HG02759 (cell line): ENCODE measurements around the gene SKIL.

ENCODE experiments used
- ATAC-seq: cut with Tn5 transposase; IDR thresholded peaks from one replicate; pipeline ENCODE4 v1.9.1; 2021; ENCODE audit warnings: mild to moderate bottlenecking, moderate library complexity; ENCODE audit not compliant: unreplicated experiment

SKIL gene

DNA sequence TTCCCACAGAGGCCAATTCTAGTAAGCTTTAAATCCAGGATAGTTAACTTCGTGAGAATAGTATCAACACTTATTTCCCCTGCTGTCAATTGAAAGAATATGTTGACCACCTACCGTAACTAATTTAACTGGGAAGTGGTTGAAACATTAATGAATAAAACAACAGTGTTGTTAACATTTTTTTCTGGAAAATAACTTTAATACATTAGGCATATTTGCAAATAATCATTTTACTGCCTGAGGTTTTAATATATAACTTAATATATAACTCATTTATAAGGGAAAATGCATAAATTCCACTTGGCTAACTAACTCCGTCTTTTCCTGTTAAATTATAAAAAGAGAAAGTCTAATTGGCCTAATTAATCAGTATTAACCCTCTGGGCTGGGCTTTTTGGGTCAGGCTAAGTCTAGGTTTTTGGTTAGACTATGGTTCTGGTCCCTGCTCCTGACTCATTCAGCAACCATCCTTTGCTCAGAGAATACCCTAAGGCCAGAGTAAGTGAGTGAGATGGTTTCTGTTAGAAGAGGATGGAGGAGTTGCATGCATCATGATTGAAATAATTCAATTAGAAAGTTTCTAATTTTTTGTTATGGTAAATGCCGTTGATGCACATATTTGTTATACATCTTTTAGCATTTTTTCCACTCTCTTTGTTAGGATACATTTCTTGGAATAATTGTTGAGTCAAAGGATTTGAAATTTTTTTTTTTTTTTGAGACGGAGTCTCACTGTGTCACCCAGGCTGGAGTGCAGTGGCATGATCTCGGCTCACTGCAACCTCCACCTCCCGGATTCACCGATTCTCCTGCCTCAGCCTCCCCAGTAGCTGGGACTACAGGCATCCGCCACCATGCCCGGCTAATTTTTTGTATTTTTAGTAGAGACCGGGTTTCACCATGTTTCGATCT is 10.8 kb upstream of the SKIL start:
- peak; percentile 56 for ATAC-seq

DNA sequence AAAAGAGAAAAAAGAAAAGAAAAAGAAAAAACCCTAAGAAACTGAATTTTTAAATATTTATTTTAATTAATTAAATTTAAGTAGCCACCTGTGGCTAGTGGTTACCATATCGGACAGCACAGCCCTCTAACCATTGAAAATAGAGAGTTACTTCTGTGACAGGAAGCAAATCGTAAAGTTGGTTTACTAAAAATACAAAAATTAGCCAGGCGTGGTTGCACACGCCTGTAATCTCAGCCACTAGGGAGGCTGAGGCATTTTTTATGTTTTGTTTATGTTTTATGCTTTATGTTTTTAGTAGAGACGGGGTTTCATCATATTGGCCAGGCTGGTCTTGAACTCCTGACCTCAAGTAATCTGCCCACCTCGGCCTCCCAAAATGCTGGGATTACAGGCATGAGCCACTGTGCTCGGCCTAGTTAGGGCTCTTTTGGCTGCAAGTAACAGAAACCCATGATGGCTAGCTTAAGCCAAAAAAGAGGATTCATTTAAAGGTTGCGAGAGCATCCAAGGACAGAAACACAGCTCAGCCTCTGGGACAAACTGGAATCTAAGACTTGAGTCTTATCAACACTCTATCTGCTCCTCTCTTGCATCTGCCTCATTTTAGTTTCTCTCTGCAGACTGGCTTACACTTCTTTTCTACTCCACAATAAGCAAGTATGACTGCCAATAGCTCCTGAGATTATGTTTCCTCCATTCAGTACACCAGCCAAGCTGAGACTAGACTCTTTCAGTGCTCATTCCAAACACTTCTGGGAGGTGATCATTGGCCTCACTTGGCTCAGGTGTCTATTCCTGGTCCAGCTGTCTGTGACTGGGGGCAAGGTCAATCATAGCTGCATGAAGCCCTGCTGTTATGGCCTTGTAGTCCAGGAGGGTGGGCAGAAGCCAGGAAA is 6.8 kb upstream of the SKIL start:
- ATAC-seq: peak; percentile 39

DNA sequence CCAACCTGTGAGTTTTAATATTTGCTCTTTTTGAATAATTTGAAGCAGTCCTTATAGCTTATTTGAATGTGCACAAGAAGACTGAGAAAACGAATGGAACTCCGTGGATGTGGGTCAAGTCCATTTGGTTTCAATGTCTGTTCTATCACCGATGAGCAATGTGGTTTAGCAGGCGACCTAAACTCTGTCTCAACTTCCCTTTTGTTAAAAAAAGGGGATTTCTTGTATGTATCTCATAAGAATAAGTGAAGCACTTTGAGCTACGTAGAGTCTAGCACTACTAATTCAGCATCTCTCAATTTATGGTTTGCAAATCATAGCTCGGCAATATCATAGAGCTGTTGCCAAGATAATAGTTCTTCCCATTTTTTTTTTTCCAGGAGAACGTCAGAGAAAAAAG is 4.6 kb upstream of the SKIL start:
- no peak for ATAC-seq

DNA sequence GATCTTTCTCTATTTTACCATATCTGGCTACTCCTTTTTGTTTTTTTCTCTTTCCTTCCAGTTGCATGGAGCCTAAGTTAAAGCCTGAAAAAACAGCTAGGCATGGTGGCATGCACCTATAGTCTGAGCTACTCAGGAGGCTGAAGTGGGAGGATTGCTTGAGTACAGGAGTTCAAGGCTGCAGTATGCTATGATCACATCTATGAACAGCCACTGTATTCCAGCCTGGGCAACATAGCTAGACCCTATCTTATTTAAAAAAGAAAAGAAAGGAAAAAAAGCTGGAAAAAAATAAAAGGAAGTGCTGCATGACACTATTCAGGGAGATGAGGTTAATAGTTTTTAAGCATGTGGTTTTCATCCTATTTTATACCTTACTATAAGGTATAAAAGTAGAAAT is 4.0 kb upstream of the SKIL start:
- no peak for ATAC-seq

DNA sequence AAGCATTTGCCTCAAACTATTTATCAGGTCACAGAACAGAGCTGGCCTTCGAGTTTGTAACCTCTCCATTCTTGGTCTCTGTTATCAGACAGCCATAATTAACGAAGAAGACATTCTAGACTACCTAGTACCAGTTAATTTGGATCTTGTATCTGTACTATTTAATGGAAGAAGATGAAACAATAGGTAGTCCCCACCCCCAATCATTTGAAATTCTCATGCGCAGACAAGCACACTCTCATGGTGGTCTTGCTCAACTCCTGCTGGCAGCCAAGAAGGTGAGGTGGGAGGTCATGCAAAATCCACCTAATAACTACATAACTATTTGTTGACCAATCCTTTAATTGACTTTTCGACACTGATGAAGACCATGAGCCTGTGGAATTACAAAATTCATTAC is 2.8 kb upstream of the SKIL start:
- ATAC-seq: no peak

DNA sequence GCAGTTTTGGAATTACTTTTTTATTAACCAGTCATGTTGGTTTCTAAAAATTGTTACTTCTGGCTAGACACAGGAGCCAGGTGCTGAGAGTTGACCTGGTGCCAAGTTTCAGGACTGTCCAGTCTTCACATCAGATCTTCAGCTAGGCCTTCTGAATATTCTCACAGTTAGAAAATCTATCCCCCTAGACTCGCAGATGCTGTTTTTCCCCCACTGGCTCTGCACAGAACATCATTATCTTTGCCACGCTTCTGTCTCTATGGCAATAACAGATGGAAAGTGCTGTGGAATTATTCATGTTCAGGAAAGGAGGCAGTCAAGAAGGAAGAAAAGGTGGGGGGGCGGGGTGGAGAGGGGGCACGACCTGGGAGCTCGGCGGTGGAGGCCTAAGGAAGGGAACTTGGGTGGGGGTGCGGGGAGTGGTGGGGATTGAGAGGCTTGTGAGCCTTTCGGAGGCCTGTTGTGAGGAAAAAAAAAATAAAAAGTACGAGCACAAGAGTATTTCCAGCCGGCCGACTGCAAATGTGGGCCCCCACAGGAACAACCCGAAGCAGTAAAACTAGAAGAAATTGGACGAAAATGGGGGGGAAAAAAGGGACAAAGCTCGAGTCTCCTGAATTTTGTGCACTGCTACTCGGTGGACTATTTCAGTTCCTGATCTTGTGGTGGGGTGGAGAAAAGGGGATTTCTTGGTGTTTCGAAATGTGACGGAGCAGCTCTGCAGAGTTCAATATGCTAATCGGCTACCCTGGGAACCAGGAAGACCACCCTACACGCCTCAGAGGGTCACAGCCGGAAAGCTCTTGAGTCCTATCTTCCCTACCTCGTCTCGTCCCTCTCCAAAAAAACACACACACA is 1.5 kb upstream of the SKIL start:
- peak; percentile 22 for ATAC-seq

DNA sequence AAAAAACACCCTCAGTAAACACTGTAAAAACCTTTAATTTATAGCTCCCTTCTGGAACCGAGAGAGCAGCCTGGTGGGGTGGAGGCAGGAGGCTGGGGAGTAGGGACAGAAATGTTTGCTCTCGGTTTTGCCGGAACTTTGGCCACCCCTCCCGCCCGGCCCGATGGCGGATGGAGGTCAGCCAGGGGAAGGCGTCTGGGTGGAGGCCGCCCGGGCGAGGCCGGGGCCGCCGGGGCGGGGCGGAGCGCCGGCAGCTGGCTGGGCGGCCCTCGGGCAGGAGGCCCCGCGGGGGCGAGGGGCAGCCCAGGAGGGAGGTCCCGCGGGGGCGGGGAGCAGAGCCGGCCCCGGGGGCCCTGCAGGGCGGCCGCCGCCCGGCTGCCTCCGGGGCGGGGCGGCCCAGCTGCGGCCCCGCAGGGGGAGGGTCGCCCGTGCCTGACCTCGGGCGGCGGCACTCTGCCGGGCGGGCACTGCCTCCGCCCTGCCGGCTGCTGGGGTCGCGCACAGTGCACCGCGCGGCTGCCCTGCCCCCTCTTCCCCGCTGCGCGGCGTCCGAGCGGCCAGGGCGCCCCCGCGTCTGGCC is 829 bp upstream of the SKIL start:
- ATAC-seq: peak; percentile 51

DNA sequence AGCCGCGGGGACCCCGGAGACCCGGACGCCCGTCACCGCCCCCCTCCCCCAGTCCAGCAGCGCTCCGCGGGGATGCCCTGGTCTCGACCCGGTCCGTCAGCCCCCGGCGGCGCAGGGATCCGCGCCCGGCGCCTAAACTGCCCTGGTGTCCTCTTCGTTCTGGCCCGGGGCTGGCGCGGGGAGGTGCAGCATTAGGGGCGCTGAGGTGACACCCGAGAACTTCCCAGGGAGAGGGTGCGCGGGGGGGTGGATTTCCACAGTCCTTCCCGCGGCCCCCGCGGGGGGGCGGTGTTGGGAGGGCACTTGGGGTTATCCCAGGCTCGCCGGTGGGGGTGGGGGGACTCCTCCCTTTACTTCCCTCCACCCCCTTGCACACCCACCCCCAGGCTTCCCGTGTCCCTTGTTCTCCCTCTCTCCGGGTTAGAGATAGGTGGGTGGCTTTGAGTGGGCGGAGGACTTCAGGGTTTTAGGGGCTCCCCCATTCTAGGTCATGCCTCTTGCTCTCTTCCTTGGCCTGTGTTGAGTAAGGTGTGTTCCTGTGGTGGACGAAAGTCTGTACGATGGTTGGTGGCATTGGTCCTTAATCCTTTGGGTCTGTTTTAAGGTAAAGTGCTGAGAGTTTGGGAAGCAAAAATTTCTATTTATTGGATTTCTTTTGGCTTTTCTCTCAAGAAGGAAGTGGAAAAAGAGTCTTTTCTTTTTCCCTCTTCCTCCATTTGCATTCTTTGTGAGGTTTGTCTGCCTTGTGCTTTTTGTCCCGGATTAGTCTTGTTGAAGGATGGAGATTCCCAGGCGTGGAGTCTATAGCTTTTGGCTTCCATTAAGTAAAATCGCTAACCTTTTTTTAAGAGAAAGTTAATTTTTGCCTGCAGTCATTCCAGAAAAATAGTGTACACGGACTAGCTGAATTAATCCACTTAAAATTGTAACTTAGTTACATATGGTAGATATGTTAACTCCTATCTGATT is 811 bp downstream of the SKIL start:
- ATAC-seq: peak; percentile 5

DNA sequence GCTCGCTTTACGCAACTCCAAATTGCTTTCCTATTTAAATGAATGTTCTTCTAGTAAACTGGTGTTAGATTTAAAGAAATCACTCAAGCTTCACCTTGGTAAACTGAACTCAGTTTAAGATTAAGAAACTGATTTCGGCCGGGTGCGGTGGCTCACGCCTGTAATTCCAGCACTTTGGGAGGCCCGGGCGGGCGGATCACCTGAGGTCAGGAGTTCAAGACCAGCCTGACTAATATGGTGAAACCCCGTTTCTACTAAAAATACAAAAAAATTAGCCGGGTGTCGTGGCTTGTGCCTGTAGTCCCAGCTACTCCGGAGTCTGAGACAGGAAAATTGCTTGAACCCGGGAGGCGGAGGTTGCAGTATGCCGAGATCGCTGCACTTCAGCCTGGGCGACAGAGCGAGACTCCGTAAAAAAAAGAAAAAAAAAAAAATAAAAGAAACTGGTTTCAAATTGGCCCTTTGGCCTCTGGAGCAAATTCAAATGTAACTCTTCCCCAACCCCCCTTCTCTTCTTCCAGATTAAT is 1.7 kb downstream of the SKIL start:
- ATAC-seq: no peak

DNA sequence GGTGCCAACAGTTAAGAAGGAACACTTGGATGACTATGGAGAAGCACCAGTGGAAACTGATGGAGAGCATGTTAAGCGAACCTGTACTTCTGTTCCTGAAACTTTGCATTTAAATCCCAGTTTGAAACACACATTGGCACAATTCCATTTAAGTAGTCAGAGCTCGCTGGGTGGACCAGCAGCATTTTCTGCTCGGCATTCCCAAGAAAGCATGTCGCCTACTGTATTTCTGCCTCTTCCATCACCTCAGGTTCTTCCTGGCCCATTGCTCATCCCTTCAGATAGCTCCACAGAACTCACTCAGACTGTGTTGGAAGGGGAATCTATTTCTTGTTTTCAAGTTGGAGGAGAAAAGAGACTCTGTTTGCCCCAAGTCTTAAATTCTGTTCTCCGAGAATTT is 3.0 kb downstream of the SKIL start:
- no peak for ATAC-seq

DNA sequence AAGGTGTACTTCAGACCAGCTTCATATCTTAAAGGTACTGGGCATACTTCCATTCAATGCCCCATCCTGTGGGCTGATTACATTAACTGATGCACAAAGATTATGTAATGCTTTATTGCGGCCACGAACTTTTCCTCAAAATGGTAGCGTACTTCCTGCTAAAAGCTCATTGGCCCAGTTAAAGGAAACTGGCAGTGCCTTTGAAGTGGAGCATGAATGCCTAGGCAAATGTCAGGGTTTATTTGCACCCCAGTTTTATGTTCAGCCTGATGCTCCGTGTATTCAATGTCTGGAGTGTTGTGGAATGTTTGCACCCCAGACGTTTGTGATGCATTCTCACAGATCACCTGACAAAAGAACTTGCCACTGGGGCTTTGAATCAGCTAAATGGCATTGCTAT is 3.4 kb downstream of the SKIL start:
- ATAC-seq: no peak

DNA sequence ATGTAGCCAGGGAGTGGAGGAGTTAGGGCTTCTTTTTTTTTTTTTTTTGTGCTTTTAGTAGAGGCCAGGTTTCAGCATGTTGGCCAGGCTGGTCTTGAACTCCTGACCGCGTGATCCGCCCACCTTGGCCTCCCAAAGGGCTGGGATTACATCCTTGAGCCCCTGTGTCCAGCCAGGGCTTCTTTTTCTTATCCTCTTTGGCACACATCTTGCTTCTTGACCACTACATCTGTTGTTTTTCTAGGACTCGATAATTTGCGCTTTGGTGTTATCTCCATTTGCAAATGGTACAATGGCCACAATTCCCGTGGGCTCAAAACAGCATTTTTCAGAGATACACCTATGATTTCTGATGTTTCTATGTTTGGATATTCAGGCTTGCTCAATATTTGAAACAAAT is 4.2 kb downstream of the SKIL start:
- ATAC-seq: no peak

DNA sequence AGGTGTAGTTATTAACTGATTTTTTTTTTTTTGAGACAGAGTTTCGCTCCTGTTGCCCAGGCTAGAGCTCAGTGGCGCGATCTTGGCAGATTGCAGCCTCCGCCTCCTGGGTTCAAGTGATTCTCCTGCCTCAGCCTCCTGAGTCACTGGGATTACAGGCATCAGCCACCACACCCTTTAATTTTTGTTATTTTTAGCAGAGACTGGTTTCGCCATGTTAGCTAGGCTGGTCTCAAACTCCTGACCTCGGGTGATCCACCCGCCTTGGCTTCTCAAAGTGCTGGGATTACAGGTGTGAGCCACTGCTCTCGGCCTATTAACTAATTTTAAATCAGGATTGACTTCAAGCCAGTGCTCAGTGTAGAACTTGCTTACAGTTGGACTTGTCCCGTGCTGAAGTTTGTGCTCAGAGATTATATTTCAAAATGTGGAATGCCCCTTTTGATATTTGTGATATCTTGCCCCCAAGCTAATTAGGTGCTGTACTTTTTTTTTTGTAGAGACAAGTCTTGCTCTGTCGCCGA is 6.0 kb downstream of the SKIL start:
- ATAC-seq: no peak

DNA sequence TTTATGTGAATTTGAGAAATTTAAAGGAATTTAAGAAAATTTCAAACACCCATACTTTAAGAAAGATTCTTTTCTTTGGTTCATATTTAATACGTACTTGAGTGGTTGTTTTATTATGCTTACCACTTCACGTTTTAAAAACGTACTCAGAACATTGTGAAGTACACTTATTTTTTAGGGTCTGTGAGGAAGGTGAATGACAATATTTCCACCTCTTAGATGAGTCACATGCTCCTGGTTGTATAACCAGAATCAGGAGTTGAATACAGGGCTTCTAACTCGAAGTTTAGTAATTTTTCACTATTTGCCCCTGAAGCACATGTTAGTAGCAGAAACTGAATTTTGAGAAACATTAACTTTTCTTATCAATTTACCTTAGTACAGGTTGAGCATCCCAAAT is 7.5 kb downstream of the SKIL start:
- ATAC-seq: no peak

DNA sequence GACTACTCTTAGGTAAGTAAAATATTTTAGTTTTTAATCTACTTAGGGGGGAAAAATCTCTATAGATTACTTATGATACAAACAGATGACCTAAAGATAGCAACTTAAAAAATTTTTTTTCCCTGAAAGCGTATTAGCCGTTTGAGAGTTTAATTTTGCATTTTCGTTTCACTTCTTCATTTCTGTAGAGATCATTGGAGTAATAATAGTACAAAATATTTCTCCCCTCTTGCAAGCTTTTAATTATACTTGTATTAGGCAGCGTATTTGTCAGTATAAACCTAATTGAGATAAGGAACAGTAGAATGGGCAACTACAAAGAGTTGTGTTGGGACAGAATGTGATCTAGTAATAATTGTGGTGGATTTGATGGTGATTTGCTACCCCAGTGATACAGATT is 10.3 kb downstream of the SKIL start:
- no peak for ATAC-seq

DNA sequence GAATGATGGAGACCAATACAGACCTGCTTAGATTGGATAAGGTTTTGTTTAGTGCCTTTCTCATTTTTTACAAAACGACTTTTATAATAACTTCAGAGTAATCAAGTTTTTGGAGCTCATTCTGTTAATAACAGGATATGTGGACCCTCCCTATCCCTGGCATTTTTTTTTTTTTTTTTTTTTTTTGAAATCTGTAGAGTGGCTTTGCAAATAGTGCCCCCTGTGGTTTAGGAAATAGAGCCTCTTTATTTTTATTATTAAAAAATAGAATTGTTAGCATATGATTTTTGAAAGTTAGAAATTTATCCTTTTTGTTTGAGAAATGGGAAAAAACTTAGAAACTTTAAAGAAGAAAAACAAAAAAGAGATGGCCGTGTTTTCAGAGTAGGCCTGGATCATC is 11.4 kb downstream of the SKIL start:
- ATAC-seq: no peak

DNA sequence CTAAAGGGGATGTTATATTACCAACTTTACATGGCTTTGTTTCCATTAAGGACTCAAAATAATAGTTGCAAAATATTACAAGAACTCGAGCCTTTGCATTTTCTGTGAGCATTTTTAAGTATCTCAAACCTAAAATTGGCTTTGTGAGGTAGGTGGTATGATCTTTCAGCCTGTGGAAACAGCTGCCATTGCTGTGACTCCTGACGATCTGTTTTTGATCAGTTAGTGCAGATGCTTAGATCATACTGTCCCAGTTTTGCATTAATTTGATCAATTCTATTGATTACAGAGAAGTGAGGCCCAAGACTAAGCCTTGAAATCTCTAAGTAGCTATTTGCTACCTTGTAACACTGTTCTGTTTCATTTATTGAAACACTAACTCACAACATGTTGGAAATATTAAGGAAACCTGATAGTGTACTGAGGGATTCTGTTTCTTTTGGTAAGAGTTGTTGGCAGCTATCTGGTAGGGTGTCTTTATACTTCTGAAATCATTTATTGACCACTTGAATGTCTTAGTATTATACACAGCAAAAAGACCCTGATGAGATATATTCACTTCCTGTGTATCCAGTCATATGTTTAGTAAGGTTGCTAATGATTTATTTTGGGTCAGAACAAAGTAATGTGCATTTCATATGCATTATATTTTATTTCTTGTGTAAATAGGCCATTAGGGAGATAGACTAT is 14.8 kb downstream of the SKIL start:
- ATAC-seq: no peak

DNA sequence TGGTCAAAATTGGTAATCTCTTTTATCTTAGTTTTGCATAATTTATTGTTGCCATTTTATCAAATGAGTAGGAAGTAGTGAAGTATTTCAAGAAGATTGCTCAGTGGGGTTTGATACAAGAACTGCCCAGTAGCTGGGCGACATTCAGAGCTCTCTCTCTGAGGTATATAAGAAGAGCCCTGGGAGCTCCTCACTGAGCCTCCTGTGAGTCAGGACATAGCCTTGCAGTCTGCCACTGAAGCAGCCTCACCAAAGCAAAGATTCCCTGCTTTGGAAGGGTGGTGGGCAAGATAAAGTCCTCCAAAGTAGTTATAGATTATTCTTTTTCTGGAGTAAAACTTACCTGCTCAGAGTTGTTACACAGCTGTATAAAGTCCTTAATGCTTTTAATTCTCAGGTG is 26.1 kb downstream of the SKIL start:
- no peak for ATAC-seq
